ENCODE data around the gene WDR70.
"Not testable (repeated sequence)": the region's sequence is repeated elsewhere in the genome, so short reads cannot be mapped to it uniquely, and the experiment has no call there.

The WDR70 gene

DNA sequence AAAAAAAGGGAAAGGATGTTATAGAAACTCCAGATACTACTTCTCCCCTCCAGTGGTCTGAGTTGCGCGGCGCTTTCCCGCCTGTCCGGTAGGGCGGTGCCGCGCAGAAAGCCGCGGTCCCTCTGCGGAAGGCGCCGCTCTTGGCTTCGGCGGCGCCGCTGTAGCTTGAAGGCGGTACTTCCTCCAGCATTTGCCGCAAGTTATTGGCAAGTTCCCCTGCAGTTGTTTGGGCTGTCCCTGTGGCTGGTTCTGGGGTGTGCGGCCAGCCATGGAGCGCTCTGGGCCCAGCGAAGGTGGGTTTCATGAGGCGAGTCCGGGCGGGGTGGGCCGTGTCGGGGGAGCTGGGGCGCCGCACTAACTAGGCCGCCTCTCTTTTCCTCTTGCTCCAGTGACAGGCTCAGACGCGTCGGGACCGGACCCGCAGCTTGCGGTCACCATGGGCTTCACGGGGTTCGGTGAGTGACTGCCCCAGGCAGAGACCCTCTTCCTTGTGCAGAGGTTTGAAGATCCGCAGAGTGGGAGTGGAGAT is at the start of gene WDR70:
TSS of gene WDR70 (plus strand) at position 219 of the 529 bp plus-strand sequence. CDS start at position 269, 50 bp downstream.
- peak; percentile 85 to 94 for DNase-seq

DNA sequence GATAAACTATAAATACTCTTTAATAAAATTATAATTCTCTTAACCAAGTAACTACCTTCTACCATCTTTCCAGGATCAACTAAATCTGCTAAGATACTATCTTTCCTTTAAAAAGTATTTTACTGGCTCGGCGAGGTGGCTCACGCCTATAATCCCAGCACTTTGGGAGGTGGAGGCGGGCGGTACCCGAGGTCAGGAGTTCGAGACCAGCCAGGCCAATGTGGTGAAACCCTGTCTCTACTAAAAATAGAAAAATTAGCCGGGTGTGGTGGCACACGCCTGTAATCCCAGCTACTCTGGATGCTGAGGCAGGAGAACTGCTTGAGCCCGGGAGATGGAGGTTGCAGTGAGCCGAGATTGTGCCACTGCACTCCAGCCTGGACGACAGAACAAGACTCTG is 44.4 kb upstream of the WDR70 start:
- not testable (repeated sequence) for DNase-seq

DNA sequence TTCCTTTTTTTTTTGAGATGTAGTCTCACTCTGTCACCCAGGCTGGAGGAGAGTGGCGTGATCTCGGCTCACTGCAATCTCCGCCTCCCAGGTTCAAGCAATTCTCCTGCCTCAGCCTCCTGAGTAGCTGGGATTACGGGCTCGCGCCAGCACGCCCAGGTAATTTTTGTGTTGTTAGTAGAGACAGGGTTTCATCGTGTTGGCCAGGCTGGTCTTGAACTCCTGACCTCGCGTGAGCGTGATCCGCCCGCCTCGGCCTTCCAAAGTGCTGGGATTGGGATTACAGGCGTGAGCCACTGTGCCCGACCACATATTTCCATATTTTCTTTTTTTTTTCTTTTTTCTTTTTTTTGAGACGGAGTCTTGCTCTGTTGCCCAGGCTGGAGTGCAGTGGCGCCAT is 36.4 kb upstream of the WDR70 start:
- not testable (repeated sequence) for DNase-seq

DNA sequence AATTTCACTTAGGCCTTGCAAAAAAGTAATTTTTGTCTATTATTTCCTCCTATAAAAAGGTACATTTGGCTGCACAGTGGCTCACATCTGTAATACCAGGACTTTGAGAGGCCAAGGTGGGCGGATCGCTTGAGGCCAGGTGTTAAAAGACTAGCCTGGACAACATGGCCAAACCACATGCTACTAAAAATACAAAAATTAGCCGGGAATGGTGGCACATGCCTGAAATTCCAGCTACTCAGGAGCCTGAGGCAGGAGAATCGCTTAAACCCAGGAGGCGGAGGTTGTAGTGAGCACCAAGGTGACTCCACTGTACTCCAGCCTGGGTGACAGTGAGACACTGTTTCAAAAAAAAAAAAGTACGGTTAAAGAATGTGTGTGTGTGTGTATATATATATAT is 24.0 kb upstream of the WDR70 start:
- DNase-seq, result no peak

DNA sequence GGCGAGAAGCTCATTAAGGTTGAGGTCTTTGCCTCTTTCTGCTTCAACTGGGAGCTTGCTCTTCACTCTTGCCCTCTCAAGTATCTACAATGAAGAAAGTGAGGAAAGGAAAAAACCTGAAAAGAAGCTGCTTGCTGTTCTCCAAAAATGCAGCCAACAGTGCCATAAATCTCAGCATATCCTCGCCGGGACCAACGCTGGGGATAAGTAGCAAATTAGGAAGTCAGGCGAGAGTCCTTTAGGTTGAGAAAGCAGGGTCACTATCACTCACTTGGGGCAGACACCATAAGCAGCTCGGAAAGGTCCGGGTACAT is 8.6 kb upstream of the WDR70 start:
- DNase-seq, result no peak

DNA sequence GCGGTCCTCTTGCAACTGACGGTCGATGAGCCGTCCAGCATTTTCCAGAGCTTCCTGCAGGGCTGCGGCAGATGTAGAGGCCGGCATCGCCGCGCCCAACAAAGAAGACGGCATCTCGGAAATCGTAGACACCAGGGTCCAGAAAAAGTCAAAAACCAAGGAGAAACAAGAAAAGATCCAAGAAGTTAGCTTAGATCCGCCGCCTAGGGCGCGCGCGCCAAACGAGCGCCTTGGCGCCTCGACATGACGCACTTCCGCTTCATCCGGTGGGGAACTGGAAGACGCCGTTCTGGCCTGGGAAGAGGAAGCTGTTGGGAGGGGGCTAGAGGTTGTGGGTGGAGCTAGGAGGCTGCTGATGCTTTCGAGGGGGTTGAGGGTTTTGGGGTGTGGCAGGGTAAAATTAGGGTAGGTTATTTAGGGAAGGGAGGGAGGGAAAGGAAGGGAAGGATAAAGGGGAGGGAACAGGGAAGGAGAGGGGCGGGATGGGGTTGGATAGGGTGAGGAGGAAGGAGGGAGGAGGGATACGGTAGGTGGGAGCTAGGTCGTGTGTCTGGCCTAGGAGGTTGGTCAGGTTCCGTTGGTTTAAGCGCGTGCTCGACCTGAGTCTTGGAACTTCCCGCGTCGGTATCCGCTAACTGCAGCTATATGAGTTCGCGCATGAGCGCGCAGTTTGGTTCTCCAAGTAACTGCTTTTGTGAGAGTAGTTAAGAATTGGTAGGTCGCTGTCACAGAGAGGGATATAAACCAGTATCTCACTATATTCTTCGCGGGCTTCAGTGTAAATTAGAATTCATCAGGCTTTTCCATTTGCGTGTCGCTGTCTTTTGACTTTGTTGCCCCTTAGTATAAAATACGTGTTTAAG is 8.0 kb upstream of the WDR70 start, which contains the start of gene NUP155:
TSS of gene NUP155 (minus strand) at position 243 of the 863 bp plus-strand sequence. CDS start at position 114, 129 bp downstream.
- peak; percentile 99 to 100 for DNase-seq

DNA sequence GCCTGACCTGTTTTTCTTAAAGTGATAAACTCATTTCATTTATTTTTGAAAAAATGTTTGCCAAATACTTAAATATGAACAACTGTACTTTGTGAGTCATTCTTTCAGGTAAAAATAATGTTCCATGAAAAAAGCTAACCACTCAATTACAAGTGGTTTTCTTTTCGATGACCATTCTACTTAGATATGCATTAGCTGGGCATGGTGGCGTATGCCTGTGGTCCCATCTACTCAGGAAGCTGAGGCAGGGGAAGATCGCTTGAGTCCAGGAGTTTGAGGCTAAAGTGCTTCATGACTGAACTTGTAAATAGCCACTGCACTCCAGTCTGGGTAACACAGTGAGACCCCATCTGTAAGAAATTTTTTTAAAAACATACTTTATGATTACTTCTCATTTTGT is 4.0 kb upstream of the WDR70 start:
- DNase-seq, result no peak

DNA sequence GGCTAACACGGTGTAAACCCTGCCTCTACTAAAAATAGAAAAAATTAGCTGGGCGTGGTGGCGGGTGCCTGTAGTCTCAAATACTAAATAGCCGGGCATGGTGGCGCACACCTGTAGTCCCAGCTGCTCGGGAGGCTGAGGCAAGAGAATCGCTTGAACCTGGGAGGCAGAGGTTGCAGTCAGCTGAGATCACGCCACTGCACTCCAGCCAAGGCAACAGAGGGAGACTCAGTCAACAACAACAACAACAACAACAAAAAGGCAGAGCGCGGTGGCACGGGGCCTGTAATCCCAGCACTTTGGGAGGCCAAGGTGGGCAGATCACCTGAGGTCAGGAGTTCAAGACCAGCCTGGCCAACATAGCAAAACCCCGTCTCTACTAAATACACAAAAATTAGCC is 1.1 kb upstream of the WDR70 start:
- DNase-seq, result not testable (repeated sequence)

DNA sequence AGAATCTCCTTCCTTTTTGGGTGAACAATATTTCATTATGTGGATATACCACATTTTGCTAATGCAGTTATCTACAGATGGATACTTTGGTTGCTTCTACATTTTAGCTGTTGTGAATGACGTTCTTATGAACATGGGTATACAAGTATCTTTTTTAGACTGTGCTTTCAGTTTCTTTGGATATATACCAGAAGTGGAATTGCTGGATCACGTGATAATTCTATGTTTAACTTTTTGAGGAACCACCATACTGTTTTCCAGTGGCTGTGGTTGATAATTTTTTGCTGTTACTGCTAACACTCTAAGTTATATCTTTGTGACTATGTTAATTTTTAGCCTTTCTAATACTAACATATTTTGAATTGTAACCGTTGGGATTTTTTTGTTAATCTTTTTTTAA is 12.5 kb downstream of the WDR70 start:
- no peak for DNase-seq

DNA sequence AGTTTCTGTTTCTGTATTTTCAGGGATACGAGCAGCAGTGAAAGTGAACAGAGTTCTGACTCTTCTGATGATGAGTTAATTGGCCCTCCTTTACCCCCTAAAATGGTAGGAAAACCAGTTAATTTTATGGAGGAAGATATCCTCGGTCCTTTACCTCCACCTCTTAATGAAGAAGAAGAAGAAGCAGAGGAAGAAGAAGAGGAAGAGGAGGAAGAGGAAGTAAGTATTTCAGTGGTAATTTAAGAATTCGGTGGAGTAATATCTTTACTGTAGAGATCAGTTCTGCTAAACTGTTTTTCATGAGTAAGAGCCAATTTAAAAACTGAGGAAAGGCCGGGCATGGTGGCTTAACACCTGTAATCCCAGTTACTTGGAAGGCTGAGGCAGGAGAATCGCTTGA is 17.2 kb downstream of the WDR70 start:
- no peak for DNase-seq

DNA sequence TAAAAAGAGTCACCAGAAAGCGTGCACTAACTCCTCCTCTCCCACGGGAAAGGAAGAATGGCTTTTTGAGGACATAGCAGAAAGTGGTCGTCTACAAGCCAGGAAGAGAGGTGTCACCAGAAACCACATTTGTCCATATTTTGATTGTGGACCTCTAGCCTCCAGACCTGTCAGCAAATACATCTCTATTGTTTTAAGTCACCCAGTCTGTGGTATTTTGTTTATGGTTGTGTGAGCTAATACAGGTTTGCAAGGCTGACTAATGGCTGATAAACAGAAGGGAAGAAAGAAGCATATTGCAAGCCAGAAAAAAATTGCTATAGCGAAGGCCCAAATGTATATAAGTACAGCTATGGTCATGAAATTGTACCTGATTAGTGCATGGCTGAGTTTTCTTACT is 21.4 kb downstream of the WDR70 start:
- no peak for DNase-seq

DNA sequence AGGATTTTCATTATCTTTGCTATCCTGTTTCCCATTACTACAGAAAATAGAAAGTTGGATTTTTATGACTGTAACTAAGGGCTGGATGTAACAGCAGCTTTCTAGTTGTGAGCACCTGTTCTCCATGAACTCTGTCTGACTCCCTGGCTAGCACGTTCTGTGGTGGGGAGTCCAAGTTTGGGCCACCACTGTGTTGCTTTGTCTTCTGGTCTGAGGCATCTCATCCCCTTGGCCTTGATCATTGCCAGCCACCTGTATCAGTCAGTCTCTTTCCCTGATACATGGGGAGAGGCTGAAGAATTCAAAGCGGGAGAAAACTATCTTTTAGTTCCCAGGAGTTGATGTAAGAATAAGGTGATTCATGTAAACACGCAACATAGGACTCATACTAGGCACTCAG is 33.4 kb downstream of the WDR70 start:
- DNase-seq, result no peak

DNA sequence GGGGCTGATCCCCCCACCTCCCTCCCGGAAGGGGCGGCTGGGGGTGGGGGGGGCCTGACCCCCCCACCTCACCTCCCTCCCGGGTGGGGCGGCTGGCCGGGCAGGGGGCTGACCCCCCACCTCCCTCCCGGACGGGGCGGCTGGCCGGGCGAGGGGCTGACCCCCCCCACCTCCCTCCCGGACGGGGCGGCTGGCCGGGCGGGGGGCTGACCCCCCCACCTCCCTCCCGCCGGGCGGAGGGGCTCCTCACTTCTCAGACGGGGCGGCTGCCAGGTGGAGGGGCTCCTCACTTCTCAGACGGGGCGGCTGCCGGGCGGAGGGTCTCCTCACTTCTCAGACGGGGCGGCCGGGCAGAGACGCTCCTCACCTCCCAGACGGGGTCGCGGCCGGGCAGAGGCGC is 36.3 kb downstream of the WDR70 start:
- DNase-seq, result not testable (repeated sequence)

DNA sequence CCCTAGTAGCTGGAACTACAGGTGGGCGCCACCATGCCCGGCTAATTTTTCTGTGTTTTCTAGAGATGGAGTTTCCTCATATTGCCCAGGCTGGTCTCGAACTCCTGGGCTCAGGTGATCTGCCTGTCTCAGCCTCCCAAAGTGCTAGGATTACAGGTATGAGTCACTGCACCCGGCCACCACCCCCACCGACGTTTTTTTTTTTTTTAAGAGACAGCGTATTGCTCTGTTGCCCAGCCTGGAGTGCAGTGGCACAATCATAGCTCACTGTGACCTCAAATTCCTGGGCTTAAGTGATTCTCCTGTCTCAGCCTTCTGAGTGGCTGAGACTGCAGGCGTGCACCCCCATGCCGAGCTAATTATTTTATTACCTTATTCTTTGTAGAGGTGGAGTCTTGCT is 38.2 kb downstream of the WDR70 start:
- no peak for DNase-seq

DNA sequence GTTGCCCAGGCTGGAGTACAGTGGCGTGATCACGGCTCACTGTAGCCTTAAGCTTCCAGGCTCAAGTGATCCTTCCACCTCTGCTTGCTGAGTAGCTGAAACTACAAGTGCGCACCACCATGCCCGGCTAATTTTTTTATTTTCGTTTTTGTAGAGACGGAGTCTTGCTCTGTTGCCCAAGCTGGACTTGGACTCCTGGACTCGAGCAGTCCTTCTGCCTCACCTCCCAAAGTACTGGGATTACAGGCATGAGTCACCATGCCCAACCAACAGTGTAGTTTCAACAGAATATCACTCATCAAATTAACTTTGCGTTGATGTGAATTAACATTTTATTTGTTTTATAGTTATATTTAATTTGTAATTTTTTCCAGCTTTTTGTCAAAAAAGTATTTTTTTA is 45.3 kb downstream of the WDR70 start:
- DNase-seq, result no peak

DNA sequence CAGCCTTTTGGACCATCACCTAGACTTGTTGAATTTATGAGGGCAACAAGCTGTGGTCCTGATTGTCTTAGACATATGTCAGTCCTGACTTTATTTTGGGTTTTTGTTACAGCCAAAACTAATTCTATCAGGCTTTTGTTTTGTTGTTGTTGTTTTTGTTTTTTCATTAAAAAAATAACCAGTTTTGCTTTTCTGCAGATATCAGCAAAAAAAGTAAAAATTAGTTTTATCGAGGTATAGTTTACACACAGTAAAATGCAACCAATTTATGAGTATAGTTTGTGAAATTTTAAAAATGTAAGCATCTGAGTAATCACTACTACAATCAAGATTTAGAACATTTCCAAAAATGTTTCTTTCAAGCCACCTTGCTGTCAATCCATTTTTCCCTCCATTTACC is 48.9 kb downstream of the WDR70 start:
- DNase-seq, result no peak

DNA sequence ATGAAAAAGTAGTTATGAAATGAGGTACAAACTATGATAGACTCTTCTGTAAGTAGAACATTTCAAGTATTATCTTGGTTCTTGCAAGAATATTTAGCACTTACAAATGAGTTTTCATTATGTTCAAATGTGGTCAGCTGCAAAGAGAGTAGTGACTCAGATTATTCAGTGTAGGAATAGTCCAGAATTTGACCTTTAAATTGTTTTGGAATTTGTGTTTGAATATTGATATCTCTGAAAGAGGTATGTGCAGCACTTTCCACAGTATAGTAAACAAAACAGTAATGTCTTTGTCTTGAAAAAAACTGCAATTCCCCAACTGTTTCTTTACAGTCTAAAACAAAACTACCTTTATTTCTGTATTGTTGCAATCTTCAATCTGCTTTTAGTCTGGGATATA is 56.1 kb downstream of the WDR70 start:
- no peak for DNase-seq

DNA sequence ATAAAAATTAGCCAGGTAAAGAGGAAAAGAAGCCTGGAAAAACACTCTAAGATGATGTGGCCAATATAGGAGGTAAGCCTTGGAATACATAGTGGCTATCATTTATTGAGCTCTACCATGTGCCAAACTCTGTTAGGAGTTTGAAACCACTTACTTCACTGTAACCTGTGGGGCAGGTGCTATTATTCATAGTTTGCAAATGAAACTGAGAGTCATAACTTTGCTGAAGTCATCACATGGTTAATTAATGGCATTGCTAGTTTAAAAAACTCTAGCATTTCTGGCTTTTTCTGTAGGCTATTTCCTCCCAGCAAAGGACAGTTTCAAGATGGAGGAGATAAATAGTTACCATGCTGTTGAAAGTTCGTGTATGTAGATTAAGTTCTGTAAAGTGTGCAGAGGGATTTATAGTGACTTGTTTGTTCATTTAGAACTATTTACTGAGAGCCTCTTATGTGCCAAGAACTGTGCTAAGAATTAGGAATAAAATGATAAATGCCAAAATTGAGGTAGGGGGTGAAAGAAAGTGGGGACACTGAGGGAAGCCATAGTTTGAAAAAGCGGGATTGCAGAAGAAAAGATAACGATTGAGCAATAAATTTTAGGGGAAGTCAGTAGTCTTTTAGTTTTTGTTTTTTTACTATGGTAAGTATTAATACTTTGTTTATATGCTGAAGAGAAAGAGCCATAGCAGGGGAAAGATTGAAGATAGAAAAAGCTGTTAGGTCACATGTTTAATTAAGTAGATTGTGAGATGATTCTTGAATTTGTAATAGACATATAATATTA is 57.2 kb downstream of the WDR70 start:
- no peak for DNase-seq

DNA sequence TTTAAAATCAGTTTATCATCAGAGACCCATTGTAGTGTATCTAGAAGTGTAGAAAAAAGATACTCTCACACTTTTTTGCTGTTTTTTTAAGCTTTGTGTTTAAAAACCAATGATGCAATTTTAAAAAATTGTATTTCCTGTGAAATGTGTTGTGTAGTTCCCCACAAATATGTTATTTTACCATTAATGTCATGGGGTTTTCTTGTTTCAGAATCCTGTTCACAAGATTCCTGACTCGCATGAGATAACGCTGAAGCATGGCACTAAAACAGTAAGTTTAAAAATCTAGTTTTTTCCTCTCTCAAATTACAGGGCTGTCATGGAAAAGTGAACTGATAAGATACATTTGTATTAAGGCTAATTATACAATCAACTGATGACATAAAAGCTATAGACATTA is 58.6 kb downstream of the WDR70 start:
- DNase-seq, result no peak

DNA sequence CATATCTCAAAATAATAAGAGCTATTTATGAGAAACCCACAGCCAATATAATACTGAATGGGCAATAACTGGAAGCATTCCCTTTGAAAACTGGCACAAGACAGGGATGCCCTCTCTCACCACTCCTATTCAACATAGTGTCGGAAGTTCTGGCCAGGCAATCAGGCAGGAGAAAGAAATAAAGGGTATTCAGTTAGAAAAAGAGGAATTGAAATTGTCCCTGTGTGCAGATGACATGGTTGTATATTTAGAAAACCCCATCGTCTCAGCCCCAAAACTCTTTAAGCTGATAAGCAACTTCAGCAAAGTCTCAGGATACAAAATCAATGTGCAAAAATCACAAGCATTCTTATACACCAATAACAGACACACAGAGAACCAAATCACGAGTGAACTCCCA is 66.7 kb downstream of the WDR70 start:
- DNase-seq, result not testable (repeated sequence)

DNA sequence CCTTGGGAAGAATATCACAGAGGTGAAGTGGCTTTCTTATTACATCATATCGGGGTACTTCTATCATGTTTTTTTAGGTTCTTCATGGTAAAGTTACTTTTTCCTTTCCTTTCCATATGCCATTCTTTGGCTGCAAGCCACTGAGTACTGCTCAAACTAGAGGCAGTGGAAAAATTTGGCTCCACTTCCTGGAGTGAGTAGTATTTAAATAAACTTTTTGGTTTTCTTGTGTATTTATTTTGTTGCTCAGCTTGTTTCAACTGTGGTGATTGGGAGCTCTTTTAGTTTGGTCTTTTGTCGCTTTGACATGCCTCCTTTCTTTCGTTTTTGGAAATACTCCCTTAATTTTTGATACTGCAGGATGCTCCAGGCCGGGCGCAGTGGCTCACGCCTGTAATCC is 69.8 kb downstream of the WDR70 start:
- DNase-seq, result no peak

DNA sequence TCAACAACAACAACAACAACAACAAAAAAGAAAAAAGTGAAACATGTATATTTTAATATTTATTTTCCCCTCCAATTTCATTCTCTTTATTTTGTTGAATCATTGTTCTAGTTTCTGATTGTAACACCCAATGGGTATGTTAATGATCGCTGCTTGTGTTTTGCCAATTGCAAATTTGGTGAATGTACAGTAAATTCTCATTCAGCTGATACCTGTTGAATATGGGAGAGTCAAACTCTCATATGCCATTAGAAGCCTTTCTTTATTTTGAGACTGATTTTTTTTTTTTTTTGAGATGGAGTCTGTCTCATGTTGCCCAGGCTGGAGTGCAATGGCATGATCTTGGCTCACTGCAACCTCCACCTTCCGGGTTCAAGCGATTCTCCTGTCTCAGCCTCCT is 72.9 kb downstream of the WDR70 start:
- not testable (repeated sequence) for DNase-seq

DNA sequence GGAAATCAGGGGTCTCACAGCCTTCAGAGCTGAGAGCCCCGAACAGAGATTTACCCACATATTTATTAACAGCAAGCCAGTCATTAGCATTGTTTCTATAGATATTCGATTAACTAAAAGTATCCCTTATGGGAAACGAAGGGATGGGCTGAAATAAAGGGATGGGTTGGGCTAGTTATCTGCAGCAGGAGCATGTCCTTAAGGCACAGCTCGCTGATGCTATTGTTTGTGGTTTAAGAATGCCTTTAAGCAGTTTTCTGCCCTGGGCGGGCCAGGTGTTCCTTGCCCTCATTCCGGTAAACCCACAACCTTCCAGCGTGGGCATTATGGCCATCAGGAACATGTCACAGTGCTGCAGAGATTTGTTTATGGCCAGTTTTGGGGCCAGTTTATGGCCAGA is 74.1 kb downstream of the WDR70 start:
- DNase-seq, result not testable (repeated sequence)

All from SHP77 (cell line).